Measurements from ENCODE around the gene RETREG3. TPM values are rescaled to one million over a fixed set of nuclear protein-coding genes. Genes with fewer than 3 reads are reported as not detected.

The RETREG3 gene
- total and polyA plus RNA-seq, 9 of the 15 experiments (the other 6 are each of a cell fraction or from before 2014, with no cell fraction given), result 4.1 to 39.0 (median 16.9) TPM

GRCh38 chr17:42561897-42562387 lies 47.2 kb downstream of the RETREG3 start, which contains the start of gene COASY (continued):
- no peak for TF ChIP-seq CHD7 (IDR thresholded peaks at IDR 0.05; ENCODE audit: low read depth, low read length)
- no peak; a peak in 1 of 4 replicates for TF ChIP-seq TRIM24 (IDR thresholded peaks at IDR 0.05)
- no peak for TF ChIP-seq SRSF1 (IDR thresholded peaks at IDR 0.05; ENCODE audit: low read depth, low read length)
- TF ChIP-seq RHOXF2B (CRISPR knock-in tag; conservative IDR thresholded peaks at IDR 0.05), result no peak
- TF ChIP-seq NBN (IDR thresholded peaks at IDR 0.05; ENCODE audit: low read depth), result no peak
- TF ChIP-seq ZNF174 (CRISPR knock-in tag; IDR thresholded peaks at IDR 0.05), result no peak
- TF ChIP-seq TRIM28 (IDR thresholded peaks at IDR 0.05), result 0 out of 2 replicates have a peak, but pooled peaks have one; percentile 2
- TF ChIP-seq POU5F1 (IDR thresholded peaks at IDR 0.05; ENCODE audit: borderline replicate concordance, low read depth, low read length, partially characterized antibody), result peak; percentile 98
- TF ChIP-seq EGR1 (conservative IDR thresholded peaks at IDR 0.05), result 0 out of 2 replicates have a peak, but pooled peaks have one; percentile 2
- TF ChIP-seq NR2F6 (CRISPR knock-in tag; IDR thresholded peaks at IDR 0.05), result no peak
- no peak for TF ChIP-seq ZNF586 (CRISPR knock-in tag; conservative IDR thresholded peaks at IDR 0.05)
- no peak for TF ChIP-seq ZNF140 (CRISPR knock-in tag; IDR thresholded peaks at IDR 0.05)
- TF ChIP-seq NFRKB (IDR thresholded peaks at IDR 0.05; ENCODE audit: low read depth), result no peak
- 0 out of 2 replicates have a peak, but pooled peaks have one; percentile 14 for TF ChIP-seq FOXK1 (CRISPR knock-in tag; IDR thresholded peaks at IDR 0.05; ENCODE audit: borderline replicate concordance)
- TF ChIP-seq PML (IDR thresholded peaks at IDR 0.05; ENCODE audit: low read length), result no peak
- no peak for TF ChIP-seq GTF2B (IDR thresholded peaks at IDR 0.05; ENCODE audit: extremely low read depth, insufficient read length)
- no peak for TF ChIP-seq MCM3 (IDR thresholded peaks at IDR 0.05)
